Prostate gland (tissue), 2 donors: ENCODE measurements around the gene CORO2B. TPM values are rescaled to one million over a fixed set of nuclear protein-coding genes. Genes with fewer than 3 reads are reported as not detected.
A peak's percentile ranks its signal among the peaks of the same experiment; 100 is the strongest.

Experiments used
- DNase-seq: peaks from one replicate; pipeline ENCODE4 v3.0.0-alpha.2; 2019; ENCODE audit warnings: low spot score
- H3K27ac ChIP-seq, 2 donors: fragments of 200-600 bp; sonication (generic); 2 replicates each; pipeline ENCODE4 v1.5.1; 2017 to 2019
- H3K27me3 ChIP-seq: fragments of 200-600 bp; sonication (generic); replicated peaks from 2 replicates; pipeline ENCODE4 v1.5.1; 2019; ENCODE audit not compliant: insufficient read depth
- H3K36me3 ChIP-seq, 2 donors: fragments of 200-600 bp; sonication (generic); 1 replicate in 1 of 2; 2 replicates in 1 of 2; pipeline versions ENCODE4 v1.5.1 to v1.8.1; 2017 to 2019
- H3K4me1 ChIP-seq: fragments of 200-600 bp; sonication (generic); replicated peaks from 2 replicates; pipeline ENCODE4 v1.5.1; 2019
- H3K4me3 ChIP-seq, 2 donors: fragments of 200-600 bp; sonication (generic); 2 replicates each; pipeline ENCODE4 v1.5.1; 2017 to 2019
- H3K9me3 ChIP-seq: fragments of 200-600 bp; sonication (generic); 2 replicates; pipeline ENCODE4 v1.5.1; 2017
- POLR2A ChIP-seq: fragments of 450-650 bp; IDR thresholded peaks from one replicate; pipeline ENCODE4 v1.6.1; 2016; ENCODE audit warnings: antibody characterized with exemption, mild to moderate bottlenecking
- POLR2AphosphoS5 ChIP-seq: sonication (generic); formaldehyde crosslinking; IDR thresholded peaks from one replicate; pipeline ENCODE4 v1.6.1; 2017; ENCODE audit warnings: antibody characterized with exemption
- WGBS: methylation state at CpG from one replicate; pipeline ENCODE4 v1.1.5; 2018; 5-methylcytosine and 5-hydroxymethylcytosine counted together
- intact Hi-C: fragments of 100-400 bp; cut with DNase I; formaldehyde crosslinking; loops from one replicate; pipeline ENCODE4 v1.14.2; 2022
- total RNA-seq, 2 donors: library from RNA; depleted of rRNA; stranded (reverse); fragments of >200 nt; gene quantifications; one replicate each; pipeline ENCODE4 v1.1.0, GENCODE V29; 2016
- TF ChIP-seq, protein P1 (sequence below), 4 experiments: fragments of 200-600 bp in 2 of 4; fragments of 450-650 bp in 2 of 4; sonication (generic) in 2 of 4; IDR thresholded peaks; 1 replicate in 3 of 4; 2 replicates in 1 of 4; pipeline ENCODE4 v1.5.1; 2016 to 2019; ENCODE audit warnings: antibody characterized with exemption in 4 of 4, mild to moderate bottlenecking in 2 of 4, moderate library complexity in 2 of 4

CORO2B gene
- total RNA-seq, 2 donors from 2014 or later, result 0.50 to 1.4 TPM

DNA sequence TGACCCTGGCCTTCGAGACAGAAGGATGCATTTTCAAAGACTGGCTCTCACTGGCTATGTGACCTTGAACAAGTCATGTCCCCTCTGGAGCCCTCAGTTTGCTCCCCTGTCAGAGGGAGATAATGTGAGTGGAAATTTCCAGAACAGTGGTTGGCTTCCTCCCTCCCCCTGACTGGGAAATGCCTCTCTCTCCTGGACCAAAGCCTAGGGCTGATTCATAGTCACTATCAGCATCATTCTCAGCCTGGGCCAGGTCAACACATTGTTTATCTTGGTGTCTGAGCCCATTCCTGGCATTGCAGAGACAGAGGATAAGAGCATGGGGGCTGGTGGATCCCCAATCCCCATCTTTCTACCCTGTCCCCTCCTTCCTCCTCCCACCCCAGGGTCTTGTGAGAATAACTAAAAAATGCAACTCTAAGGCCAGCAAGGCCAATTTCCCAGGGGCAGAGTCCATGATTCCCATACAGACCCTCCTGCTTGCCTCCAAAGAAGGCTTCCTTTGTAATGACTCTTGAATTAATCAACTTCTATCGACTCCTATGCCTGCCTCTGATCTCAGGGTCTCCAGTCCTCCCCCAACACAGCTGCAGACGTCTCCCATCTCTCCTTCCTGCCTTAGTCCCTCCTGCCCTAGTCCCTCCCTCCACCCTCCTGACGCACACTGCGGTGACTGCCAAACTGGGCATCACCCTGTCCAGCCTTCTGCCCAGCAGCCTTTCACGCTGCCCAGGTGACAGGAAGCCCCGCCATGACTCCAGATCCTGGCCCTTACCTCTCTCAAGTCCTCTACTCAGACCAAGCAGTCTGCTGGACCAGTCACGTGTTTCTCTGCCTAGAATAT lies 35.4 kb upstream of the CORO2B start:
- H3K36me3 ChIP-seq, result no peaks in the 10 kb centered on the region
- no peak for DNase-seq
- H3K27me3 ChIP-seq, result no peaks in the 10 kb centered on the region
- H3K9me3 ChIP-seq, result no peaks in the 10 kb centered on the region
- no peaks in the 10 kb centered on the region for H3K4me1 ChIP-seq
- 87% methylated on average over 8 of the region's 8 CpGs for WGBS
- TF ChIP-seq POLR2AphosphoS5 (peak; percentile 42), POLR2A (no peak)
- TF ChIP-seq, protein P1, sequence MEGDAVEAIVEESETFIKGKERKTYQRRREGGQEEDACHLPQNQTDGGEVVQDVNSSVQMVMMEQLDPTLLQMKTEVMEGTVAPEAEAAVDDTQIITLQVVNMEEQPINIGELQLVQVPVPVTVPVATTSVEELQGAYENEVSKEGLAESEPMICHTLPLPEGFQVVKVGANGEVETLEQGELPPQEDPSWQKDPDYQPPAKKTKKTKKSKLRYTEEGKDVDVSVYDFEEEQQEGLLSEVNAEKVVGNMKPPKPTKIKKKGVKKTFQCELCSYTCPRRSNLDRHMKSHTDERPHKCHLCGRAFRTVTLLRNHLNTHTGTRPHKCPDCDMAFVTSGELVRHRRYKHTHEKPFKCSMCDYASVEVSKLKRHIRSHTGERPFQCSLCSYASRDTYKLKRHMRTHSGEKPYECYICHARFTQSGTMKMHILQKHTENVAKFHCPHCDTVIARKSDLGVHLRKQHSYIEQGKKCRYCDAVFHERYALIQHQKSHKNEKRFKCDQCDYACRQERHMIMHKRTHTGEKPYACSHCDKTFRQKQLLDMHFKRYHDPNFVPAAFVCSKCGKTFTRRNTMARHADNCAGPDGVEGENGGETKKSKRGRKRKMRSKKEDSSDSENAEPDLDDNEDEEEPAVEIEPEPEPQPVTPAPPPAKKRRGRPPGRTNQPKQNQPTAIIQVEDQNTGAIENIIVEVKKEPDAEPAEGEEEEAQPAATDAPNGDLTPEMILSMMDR (IDR thresholded peaks at IDR 0.05), result no peak
- intact Hi-C loops, result no loop called here
- H3K27ac ChIP-seq, result no peak overlapping the region
- no peak overlapping the region for H3K4me3 ChIP-seq

DNA sequence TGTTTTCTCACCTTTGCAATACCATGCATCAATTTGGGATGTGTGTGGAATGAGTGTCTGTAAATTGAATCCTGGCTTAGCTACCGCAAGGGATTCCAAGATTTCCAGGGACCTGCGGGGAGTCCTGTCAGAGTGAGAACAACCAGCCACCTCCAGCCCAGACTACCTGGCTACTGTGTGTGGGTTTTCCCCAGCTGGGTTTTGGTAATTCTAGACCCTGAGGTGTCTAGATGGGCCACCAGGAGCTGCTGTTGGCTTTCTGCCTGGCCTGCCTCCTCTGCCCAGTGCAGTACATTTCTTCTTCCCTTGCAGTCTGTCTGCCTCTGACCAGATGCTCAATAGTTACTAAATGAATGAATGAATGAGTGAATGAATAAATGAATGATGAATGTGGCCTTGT lies 32.5 kb upstream of the CORO2B start:
- Histone ChIP-seq H3K36me3 (no peaks in the 10 kb centered on the region), H3K9me3 (no peaks in the 10 kb centered on the region), H3K27me3 (no peaks in the 10 kb centered on the region), H3K4me1 (no peaks in the 10 kb centered on the region), H3K27ac (no peak overlapping the region), H3K4me3 (no peak overlapping the region)
- intact Hi-C loops, result no loop called here
- 93% methylated on average over 2 of the region's 2 CpGs for WGBS
- TF ChIP-seq POLR2AphosphoS5 (no peak), POLR2A (no peak)
- TF ChIP-seq, protein P1 (IDR thresholded peaks at IDR 0.05), result no peak
- no peak for DNase-seq

- Histone ChIP-seq H3K4me3 (no peak overlapping the region), H3K27ac (no peak overlapping the region), H3K4me1 (no peaks in the 10 kb centered on the region), H3K36me3 (no peaks in the 10 kb centered on the region), H3K27me3 (no peaks in the 10 kb centered on the region), H3K9me3 (no peaks in the 10 kb centered on the region)
- 90% methylated on average over 3 of the region's 3 CpGs for WGBS
- DNase-seq, result no peak
- intact Hi-C loops, result no loop called here
- TF ChIP-seq POLR2AphosphoS5 (no peak), POLR2A (no peak)
- TF ChIP-seq, protein P1 (IDR thresholded peaks at IDR 0.05), result no peak
Measured at GRCh38 chr15:68548364-68548763, 30.4 kb upstream of the CORO2B start.

DNA sequence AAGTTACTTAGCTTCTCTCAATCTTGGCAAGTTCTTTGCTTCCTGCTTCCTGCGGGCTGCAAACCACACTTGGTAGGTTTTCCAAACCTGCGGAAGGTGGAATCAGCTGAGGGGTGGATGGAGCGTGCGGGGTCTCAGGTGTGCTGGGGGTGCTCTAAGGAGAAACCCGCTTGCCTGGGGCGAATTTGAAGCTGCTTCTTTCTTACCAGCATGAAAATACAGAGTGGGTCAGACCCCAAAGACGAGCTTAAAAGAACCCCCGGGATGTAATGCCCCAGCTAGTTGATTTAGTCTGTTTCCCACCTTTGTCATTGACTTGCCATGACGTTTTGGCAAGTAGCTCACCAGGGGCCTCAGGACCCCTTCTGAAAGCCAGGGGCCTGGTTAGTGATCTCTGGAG lies 28.8 kb upstream of the CORO2B start:
- Histone ChIP-seq H3K4me3 (no peak overlapping the region), H3K27me3 (no peaks in the 10 kb centered on the region), H3K27ac (no peak overlapping the region), H3K4me1 (no peaks in the 10 kb centered on the region), H3K36me3 (no peaks in the 10 kb centered on the region), H3K9me3 (no peaks in the 10 kb centered on the region)
- intact Hi-C loops, result loop anchor here (5.0 kb wide), 1 partner anchor 248 kb away; no protein-coding TSS in a partner anchor
- TF ChIP-seq, protein P1 (IDR thresholded peaks at IDR 0.05), result no peak
- 72% methylated on average over 9 of the region's 9 CpGs for WGBS
- no peak for DNase-seq
